Spleen (tissue), 11 donors: Measurements from ENCODE around the gene CEND1. TPM values are rescaled to one million over a fixed set of nuclear protein-coding genes. Genes with fewer than 3 reads are reported as not detected.

ENCODE experiments used
- DNase-seq: peaks from one replicate; pipeline ENCODE4 v3.0.0-alpha.2; 2020
- H3K27ac ChIP-seq, 8 donors: fragments of 200-600 bp; sonication (generic) in 7 of 8; 1 replicate in 4 of 8; 2 replicates in 4 of 8; pipeline versions ENCODE4 v1.5.0 to v1.8.0; 2016 to 2021; ENCODE audit warnings: inconsistent platforms in 4 of 8, mild to moderate bottlenecking in 4 of 8, moderate library complexity in 1 of 8
- H3K27me3 ChIP-seq, 7 donors: fragments of 200-600 bp; sonication (generic) in 6 of 7; replicated peaks in 1 of 7; 1 replicate in 4 of 7; 2 replicates in 3 of 7; pipeline versions ENCODE4 v1.5.0 to v1.8.0; 2016 to 2021; ENCODE audit warnings: inconsistent platforms in 3 of 7, mild to moderate bottlenecking in 1 of 7
- H3K36me3 ChIP-seq, 6 donors: fragments of 200-600 bp; sonication (generic) in 5 of 6; 1 replicate in 4 of 6; 2 replicates in 2 of 6; pipeline versions ENCODE4 v1.5.0 to v1.8.0; 2016 to 2021; ENCODE audit warnings: inconsistent platforms in 2 of 6
- H3K4me1 ChIP-seq, 6 donors: fragments of 200-600 bp; sonication (generic) in 5 of 6; 1 replicate in 3 of 6; 2 replicates in 3 of 6; pipeline versions ENCODE4 v1.5.0 to v1.8.0; 2016 to 2021; ENCODE audit warnings: inconsistent platforms in 3 of 6
- H3K4me3 ChIP-seq, 8 donors: fragments of 200-600 bp; sonication (generic) in 7 of 8; 1 replicate in 4 of 8; 2 replicates in 4 of 8; pipeline versions ENCODE4 v1.5.0 to v1.8.0; 2016 to 2021; ENCODE audit warnings: inconsistent platforms in 4 of 8, mild to moderate bottlenecking in 4 of 8, moderate library complexity in 2 of 8
- H3K9me3 ChIP-seq, 8 donors: fragments of 200-600 bp; sonication (generic) in 7 of 8; 1 replicate in 4 of 8; 2 replicates in 4 of 8; pipeline versions ENCODE4 v1.5.0 to v1.8.0; 2016 to 2021; ENCODE audit warnings: inconsistent platforms in 4 of 8
- CTCF ChIP-seq, 11 experiments: fragments of 200-600 bp in 7 of 11; fragments of 450-650 bp in 4 of 11; sonication (generic) in 4 of 11; IDR thresholded peaks in 8 of 11; conservative IDR thresholded peaks in 3 of 11; 1 replicate in 7 of 11; 2 replicates in 4 of 11; pipeline versions ENCODE4 v1.4.0 to v1.8.0; 2016 to 2021; ENCODE audit warnings: antibody characterized with exemption in 11 of 11, inconsistent platforms in 4 of 11, mild to moderate bottlenecking in 1 of 11
- POLR2A ChIP-seq, 3 donors: fragments of 450-650 bp; IDR thresholded peaks; one replicate each; pipeline ENCODE4 v1.5.1; 2017; ENCODE audit warnings: antibody characterized with exemption in 3 of 3, mild to moderate bottlenecking in 1 of 3
- POLR2AphosphoS5 ChIP-seq, 3 donors: sonication (generic); formaldehyde crosslinking; IDR thresholded peaks; one replicate each; pipeline ENCODE4 v1.5.1; 2017; ENCODE audit warnings: antibody characterized with exemption in 3 of 3
- WGBS, 5 donors: extraction: QIAGEN DNeasy Blood & Tissue Kit in 3 of 5; methylation state at CpG; one replicate each; pipeline versions ENCODE4 v1.1.5 to v1.1.7; 2013 to 2018; 5-methylcytosine and 5-hydroxymethylcytosine counted together
- intact Hi-C: fragments of 100-400 bp; cut with DNase I; formaldehyde crosslinking; loops from one replicate; pipeline ENCODE4 v1.15.0; 2023; ENCODE audit warnings: low total_unique reads
- polyA plus RNA-seq, 3 donors: library from polyadenylated mRNA; stranded (reverse); fragments of 200-250 nt; gene quantifications; one replicate each; pipeline ENCODE4 v1.2.1, GENCODE V29; 2013
- total RNA-seq, 7 donors: library from RNA; depleted of rRNA in 3 of 7; stranded (reverse); fragments of >200 nt in 3 of 7; fragmentation: NEBNext Ultra II Directional in 4 of 7; extraction: Animal tissue kit (Norgen Biotek cat#: 25700) in 4 of 7; gene quantifications; one replicate each; pipeline versions ENCODE4 v1.1.0 to v1.2.1, GENCODE V29; 2016 to 2021
- donor health status: healthy with polysubstance abuse.
- donor health status: DM: no; HTN: no; CAD: no; lungs with moderate emphysema.
- donor health status: DM: no; HTN: no; CAD: no.
- donor health status: Bipolar disorder and iron deficiency.
- donor health status: healthy.
- donor health status: DM: no; HTN: no; CAD: no.
- donor health status: DM: yes; HTN: yes; CAD: no.

CEND1 gene
- total and polyA plus RNA-seq, 10 donors: 0.29 to 0.42 (median 0.42) TPM; not detected in 7

DNA sequence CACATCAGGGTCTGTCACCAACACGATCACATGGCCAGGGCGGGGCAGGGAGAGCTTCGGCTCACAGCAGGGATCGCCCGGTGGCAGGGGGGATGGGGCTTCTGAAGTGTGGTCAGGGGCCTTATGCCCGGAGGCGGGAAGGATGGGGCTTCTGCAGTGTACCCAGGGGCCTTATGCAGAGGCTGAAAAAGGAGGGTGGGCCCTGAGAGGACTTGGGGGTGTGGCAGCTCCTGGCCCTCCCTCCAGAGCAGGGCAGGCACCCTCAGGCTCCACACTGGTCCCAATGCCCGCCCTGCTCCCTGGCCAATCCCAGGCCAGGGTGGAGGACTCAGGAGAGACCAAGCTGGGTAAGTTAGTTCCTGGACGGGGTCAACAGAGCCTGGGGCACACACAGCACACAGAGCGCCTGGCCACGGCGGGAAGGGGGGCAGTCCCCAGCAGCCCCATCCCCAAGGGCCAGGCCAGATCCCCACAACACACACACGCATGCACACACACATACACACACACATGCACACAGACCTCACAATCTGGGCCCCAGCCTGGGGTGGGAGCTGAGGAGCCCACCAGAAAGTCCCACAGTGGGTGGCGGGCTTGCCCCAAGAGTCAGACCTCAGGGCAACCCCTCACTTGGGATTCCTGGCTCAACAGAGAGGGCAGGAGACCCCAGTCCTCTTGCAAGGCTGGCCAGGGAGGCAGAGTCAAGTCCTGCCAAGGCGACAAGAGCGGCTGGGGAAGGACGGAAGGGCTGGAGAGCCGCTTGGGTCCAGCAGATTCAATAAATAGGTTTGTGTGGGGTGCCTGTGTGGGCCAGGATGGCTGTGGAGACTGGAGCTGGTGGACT, 1.1 kb upstream of the CEND1 start:
- DNase-seq: peak; percentile 69
- Histone ChIP-seq H3K27me3 (peaks cover 0 to 36% (median 26%) of the 10 kb centered on the region in 7 donors), H3K4me3 (no peak overlapping the region), H3K4me1 (peaks cover 6 to 48% (median 32%) of the 10 kb centered on the region in 6 donors), H3K27ac (no peak overlapping the region), H3K36me3 (peaks cover 0 to 42% (median 25%) of the 10 kb centered on the region in 6 donors), H3K9me3 (no peaks in the 10 kb centered on the region)
- TF ChIP-seq POLR2A (IDR thresholded peaks at IDR 0.05): no peak
- TF ChIP-seq POLR2AphosphoS5 (IDR thresholded peaks at IDR 0.05): peak in 1 of 3 donors; percentile 59
- 73 to 82% (median 81%) methylated on average over 10 to 18 of the region's 18 CpGs for WGBS, 5 donors
- intact Hi-C loops: no loop called here

GRCh38 chr11:788953-789940, 643 bp downstream of the CEND1 start:
- H3K27me3 ChIP-seq: peaks cover 0 to 36% (median 26%) of the 10 kb centered on the region in 7 donors
- no peaks in the 10 kb centered on the region for H3K9me3 ChIP-seq
- no peak overlapping the region for H3K27ac ChIP-seq
- peaks cover 0 to 35% (median 25%) of the 10 kb centered on the region in 6 donors for H3K36me3 ChIP-seq
- WGBS, 5 donors: 30 to 55% (median 44%) methylated on average over 17 to 31 of the region's 31 CpGs
- intact Hi-C loops: no loop called here
- H3K4me3 ChIP-seq: peak overlapping the region in 1 of 8 donors; percentile 51
- TF ChIP-seq CTCF (IDR thresholded peaks at IDR 0.05 in 8 of 11, conservative IDR thresholded peaks at IDR 0.05 in 3 of 11) (no peak), POLR2AphosphoS5 (IDR thresholded peaks at IDR 0.05) (peak in 1 of 3 donors; percentile 32)
- peaks cover 0 to 31% (median 16%) of the 10 kb centered on the region in 6 donors for H3K4me1 ChIP-seq
- no peak for DNase-seq

DNA sequence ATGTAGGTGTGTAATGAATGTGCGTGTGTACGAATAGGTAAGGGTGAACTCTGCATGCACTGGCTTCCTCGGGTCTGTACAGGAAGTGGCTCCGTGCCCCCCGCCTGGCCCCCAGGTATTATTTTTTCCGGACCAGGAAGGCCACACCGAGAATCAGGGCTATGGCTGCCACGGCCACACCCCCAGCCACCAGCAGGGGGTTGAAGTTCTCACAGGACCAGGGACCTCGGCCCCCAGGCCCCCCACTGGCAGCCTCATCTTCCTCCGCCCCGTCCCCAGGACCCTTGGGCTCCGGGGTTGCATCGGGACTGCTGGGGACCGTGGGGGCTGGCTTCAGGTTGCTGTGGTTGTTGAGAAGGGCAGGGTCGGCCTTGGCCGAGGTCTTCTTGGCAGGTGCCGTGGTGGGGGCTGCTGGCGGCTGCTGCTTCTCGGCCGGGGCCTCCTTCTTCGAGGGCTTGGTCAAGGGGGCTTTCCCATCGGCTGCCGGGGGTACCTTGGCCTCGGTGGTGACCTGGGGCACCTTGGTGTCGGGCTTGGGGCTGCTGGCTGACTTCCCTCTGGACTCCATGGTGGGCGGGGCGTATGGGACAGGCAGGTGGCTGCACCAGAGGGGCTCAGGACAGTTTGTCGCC, 1.8 kb downstream of the CEND1 start:
- Histone ChIP-seq H3K27me3 (peaks cover 0 to 36% (median 26%) of the 10 kb centered on the region in 7 donors), H3K4me1 (peaks cover 0 to 31% (median 18%) of the 10 kb centered on the region in 6 donors), H3K4me3 (no peak overlapping the region), H3K27ac (no peak overlapping the region), H3K9me3 (no peaks in the 10 kb centered on the region), H3K36me3 (peaks cover 0 to 25% (median 21%) of the 10 kb centered on the region in 6 donors)
- no peak for TF ChIP-seq POLR2A (IDR thresholded peaks at IDR 0.05)
- no peak for TF ChIP-seq POLR2AphosphoS5 (IDR thresholded peaks at IDR 0.05)
- peak in 1 of 11 experiments; percentile 21 for TF ChIP-seq CTCF (IDR thresholded peaks at IDR 0.05 in 8 of 11, conservative IDR thresholded peaks at IDR 0.05 in 3 of 11)
- 36 to 51% (median 47%) methylated on average over 19 to 28 of the region's 28 CpGs for WGBS, 5 donors
- DNase-seq: no peak
- intact Hi-C loops: no loop called here

DNA sequence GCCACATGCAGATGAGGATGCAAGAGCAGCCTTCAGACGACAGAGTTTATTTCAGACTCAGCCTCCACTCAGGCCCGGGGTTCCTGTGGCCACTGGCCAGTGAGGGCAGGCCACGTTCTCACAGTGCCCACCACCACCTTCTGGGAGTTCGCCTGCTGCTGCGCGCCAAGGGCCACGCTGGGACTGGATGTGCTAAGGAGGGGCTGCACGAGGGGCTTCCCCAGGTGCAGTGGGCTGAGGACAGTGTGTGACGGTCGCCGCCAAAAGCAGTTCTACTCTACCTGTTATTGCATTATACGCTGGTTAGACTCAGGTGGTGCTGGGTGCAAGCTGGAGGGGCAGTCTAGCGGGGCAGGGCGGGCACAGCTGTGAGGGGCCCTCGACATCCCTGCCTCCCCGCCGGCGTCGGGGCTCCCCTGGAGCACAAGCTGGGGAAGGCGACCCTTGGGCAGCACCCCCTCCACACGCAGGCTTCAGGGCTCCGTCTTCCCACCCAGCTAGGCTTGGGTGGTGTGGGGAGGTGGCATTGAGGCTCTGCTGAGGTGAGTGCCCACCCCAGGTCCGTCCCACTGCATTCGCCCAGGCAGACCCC, 2.7 kb downstream of the CEND1 start:
- Histone ChIP-seq H3K27me3 (peaks cover 0 to 36% (median 26%) of the 10 kb centered on the region in 7 donors), H3K4me1 (peaks cover 0 to 31% (median 18%) of the 10 kb centered on the region in 6 donors), H3K9me3 (no peaks in the 10 kb centered on the region), H3K27ac (no peak overlapping the region), H3K36me3 (peaks cover 0 to 16% (median 12%) of the 10 kb centered on the region in 6 donors), H3K4me3 (no peak overlapping the region)
- DNase-seq: no peak
- TF ChIP-seq CTCF (IDR thresholded peaks at IDR 0.05 in 8 of 11, conservative IDR thresholded peaks at IDR 0.05 in 3 of 11): no peak
- peak in 1 of 3 donors; percentile 7 for TF ChIP-seq POLR2AphosphoS5 (IDR thresholded peaks at IDR 0.05)
- no peak for TF ChIP-seq POLR2A (IDR thresholded peaks at IDR 0.05)
- WGBS, 5 donors: 84 to 93% (median 91%) methylated on average over 22 to 24 of the region's 24 CpGs
- intact Hi-C loops: no loop called here
